Measurements from ENCODE around the gene SLC22A4.

DNA sequence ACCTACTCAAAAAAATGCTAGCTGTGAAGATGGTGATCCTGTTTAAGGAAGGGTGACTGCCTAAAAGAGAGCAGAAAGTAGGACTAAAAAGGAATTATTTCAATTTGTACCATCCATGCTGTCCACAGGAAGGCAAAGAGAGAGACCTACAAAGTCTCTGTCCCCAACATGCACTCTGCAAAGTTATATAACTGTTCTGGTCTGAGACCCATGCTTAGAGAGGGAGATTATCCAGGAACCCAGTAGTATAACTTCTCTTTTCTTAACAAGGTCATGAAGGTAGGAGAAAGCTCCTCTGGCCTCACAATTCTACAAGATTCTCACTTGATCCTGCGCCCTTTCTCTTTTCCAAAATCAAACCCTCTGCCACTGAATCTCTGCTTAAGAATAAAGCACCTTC lies 25.8 kb downstream of the SLC22A4 start:
- TF ChIP-seq, protein P1, sequence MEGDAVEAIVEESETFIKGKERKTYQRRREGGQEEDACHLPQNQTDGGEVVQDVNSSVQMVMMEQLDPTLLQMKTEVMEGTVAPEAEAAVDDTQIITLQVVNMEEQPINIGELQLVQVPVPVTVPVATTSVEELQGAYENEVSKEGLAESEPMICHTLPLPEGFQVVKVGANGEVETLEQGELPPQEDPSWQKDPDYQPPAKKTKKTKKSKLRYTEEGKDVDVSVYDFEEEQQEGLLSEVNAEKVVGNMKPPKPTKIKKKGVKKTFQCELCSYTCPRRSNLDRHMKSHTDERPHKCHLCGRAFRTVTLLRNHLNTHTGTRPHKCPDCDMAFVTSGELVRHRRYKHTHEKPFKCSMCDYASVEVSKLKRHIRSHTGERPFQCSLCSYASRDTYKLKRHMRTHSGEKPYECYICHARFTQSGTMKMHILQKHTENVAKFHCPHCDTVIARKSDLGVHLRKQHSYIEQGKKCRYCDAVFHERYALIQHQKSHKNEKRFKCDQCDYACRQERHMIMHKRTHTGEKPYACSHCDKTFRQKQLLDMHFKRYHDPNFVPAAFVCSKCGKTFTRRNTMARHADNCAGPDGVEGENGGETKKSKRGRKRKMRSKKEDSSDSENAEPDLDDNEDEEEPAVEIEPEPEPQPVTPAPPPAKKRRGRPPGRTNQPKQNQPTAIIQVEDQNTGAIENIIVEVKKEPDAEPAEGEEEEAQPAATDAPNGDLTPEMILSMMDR (IDR thresholded peaks at IDR 0.05): no peak
- TF ChIP-seq POLR2A (IDR thresholded peaks at IDR 0.05): no peak
